Lower leg skin (tissue), 3 donors: ENCODE data around the gene MPHOSPH10.

Source experiments
- POLR2A ChIP-seq, 2 donors: fragments of 450-650 bp; IDR thresholded peaks; one replicate each; pipeline ENCODE4 v1.6.1; 2016 to 2017; ENCODE audit warnings: antibody characterized with exemption in 2 of 2, mild to moderate bottlenecking in 1 of 2, moderate library complexity in 1 of 2
- TF ChIP-seq, protein P1 (sequence below), 3 donors: fragments of 450-650 bp; IDR thresholded peaks; one replicate each; pipeline ENCODE4 v1.5.1; 2016; ENCODE audit warnings: antibody characterized with exemption in 3 of 3, mild to moderate bottlenecking in 3 of 3, moderate library complexity in 2 of 3

GRCh38 chr2:71103809-71104208, 26.6 kb upstream of the MPHOSPH10 start:
- TF ChIP-seq, protein P1, sequence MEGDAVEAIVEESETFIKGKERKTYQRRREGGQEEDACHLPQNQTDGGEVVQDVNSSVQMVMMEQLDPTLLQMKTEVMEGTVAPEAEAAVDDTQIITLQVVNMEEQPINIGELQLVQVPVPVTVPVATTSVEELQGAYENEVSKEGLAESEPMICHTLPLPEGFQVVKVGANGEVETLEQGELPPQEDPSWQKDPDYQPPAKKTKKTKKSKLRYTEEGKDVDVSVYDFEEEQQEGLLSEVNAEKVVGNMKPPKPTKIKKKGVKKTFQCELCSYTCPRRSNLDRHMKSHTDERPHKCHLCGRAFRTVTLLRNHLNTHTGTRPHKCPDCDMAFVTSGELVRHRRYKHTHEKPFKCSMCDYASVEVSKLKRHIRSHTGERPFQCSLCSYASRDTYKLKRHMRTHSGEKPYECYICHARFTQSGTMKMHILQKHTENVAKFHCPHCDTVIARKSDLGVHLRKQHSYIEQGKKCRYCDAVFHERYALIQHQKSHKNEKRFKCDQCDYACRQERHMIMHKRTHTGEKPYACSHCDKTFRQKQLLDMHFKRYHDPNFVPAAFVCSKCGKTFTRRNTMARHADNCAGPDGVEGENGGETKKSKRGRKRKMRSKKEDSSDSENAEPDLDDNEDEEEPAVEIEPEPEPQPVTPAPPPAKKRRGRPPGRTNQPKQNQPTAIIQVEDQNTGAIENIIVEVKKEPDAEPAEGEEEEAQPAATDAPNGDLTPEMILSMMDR (IDR thresholded peaks at IDR 0.05): no peak
- TF ChIP-seq POLR2A (IDR thresholded peaks at IDR 0.05): no peak
